Measurements from ENCODE around the gene GEMIN7. TPM values are rescaled to one million over a fixed set of nuclear protein-coding genes. Genes with fewer than 3 reads are reported as not detected.
A peak's percentile ranks its signal among the peaks of the same experiment; 100 is the strongest.

GEMIN7 gene
- total and polyA plus RNA-seq, 12 donors, result 10.7 to 38.2 (median 14.8) TPM

- DNase-seq (no peak), ATAC-seq (no peak)
Observed at GRCh38 chr19:45123440-45123850, 44.4 kb downstream of the GEMIN7 start.

GRCh38 chr19:45124021-45124420, 45.0 kb downstream of the GEMIN7 start:
- 86 to 96% methylated on average over 6 of the region's 6 CpGs for WGBS, 2 donors
- ATAC-seq, result no peak

More at GRCh38 chr19:45123440-45123850, 44.4 kb downstream of the GEMIN7 start:
- no peak overlapping the region for H3K4me3 ChIP-seq
- H3K27me3 ChIP-seq, result no peaks in the 10 kb centered on the region
- H3K36me3 ChIP-seq, result peaks cover 0 to under 1% (median 0%) of the 10 kb centered on the region in 9 donors
- 76 to 84% methylated on average over 9 of the region's 9 CpGs for WGBS, 2 donors
- TF ChIP-seq CTCF (IDR thresholded peaks at IDR 0.05), result no peak
- no peak overlapping the region for H3K27ac ChIP-seq
- no peaks in the 10 kb centered on the region for H3K9me3 ChIP-seq
- H3K4me1 ChIP-seq, result peaks cover 0 to 16% (median 5%) of the 10 kb centered on the region in 9 donors
- intact Hi-C loops (cut with DNase I), result no loop called here

GRCh38 chr19:45125360-45125759, 46.3 kb downstream of the GEMIN7 start:
- Histone ChIP-seq H3K36me3 (peaks cover 0 to 6% (median 0%) of the 10 kb centered on the region in 9 donors), H3K27me3 (no peaks in the 10 kb centered on the region), H3K4me1 (peaks cover 0 to 7% (median 0%) of the 10 kb centered on the region in 9 donors), H3K9me3 (no peaks in the 10 kb centered on the region), H3K4me3 (no peak overlapping the region), H3K27ac (no peak overlapping the region)
- WGBS, 2 donors, result 94 to 97% methylated on average over 9 of the region's 9 CpGs
- TF ChIP-seq CTCF (IDR thresholded peaks at IDR 0.05), result no peak
- no peak for DNase-seq
- intact Hi-C loops (cut with DNase I), result no loop called here
- no peak for ATAC-seq

More at GRCh38 chr19:45124021-45124420, 45.0 kb downstream of the GEMIN7 start:
- no peak for DNase-seq
- Histone ChIP-seq H3K4me3 (no peak overlapping the region), H3K9me3 (no peaks in the 10 kb centered on the region), H3K36me3 (peaks cover 0 to 6% (median 0%) of the 10 kb centered on the region in 9 donors), H3K27ac (no peak overlapping the region), H3K4me1 (peaks cover 0 to 12% (median 0%) of the 10 kb centered on the region in 9 donors), H3K27me3 (no peaks in the 10 kb centered on the region)
- intact Hi-C loops (cut with DNase I), result no loop called here
- no peak for TF ChIP-seq CTCF (IDR thresholded peaks at IDR 0.05)

GRCh38 chr19:45125975-45126493, 47.0 kb downstream of the GEMIN7 start:
- WGBS, 2 donors, result 62 to 64% methylated on average over 12 of the region's 12 CpGs
- DNase-seq, result peak; percentile 28 to 48

More at GRCh38 chr19:45125975-45126493, 47.0 kb downstream of the GEMIN7 start:
- peak in 7 of 8 donors; percentile 59 to 74 (median 63) for ATAC-seq
- Histone ChIP-seq H3K27me3 (no peaks in the 10 kb centered on the region), H3K9me3 (no peaks in the 10 kb centered on the region), H3K4me3 (no peak overlapping the region), H3K27ac (no peak overlapping the region), H3K4me1 (peaks cover 0 to 7% (median 0%) of the 10 kb centered on the region in 9 donors), H3K36me3 (peaks cover 0 to 6% (median 0%) of the 10 kb centered on the region in 9 donors)
- peak; percentile 36 to 76 (median 65) for TF ChIP-seq CTCF (IDR thresholded peaks at IDR 0.05)
- intact Hi-C loops (cut with DNase I), result no loop called here

All from heart right ventricle (tissue), 16 donors.